A549 (cell line): ENCODE measurements around the gene ONECUT3. TPM values are rescaled to one million over a fixed set of nuclear protein-coding genes. Genes with fewer than 3 reads are reported as not detected.
A peak's percentile ranks its signal among the peaks of the same experiment; 100 is the strongest.

Experiments used
- ATAC-seq, 2 experiments: fragments of 200-7000 bp in 1 of 2; fragments of >200 bp in 1 of 2; cut with Nextera tagmentation in 1 of 2; cut with Tn5 transposase in 1 of 2; 3 replicates each; pipeline versions ENCODE4 v1.8.0 to v1.9.1; 2018 to 2020; ENCODE audit warnings: mild to moderate bottlenecking in 1 of 2, moderate library complexity in 1 of 2
- CTCF ChIA-PET: fragments of 300-600 bp; sonication (Branson Sonifier 250); formaldehyde crosslinking; extraction: SDS; loops from one replicate; lab custom pipeline; 2021; ENCODE audit warnings: antibody characterized with exemption, inconsistent platforms; lab: Yijun Ruan, JAX
- POLR2A ChIA-PET: fragments of 350-600 bp; formaldehyde crosslinking; extraction: SDS; loops from one replicate; lab custom pipeline; 2021; ENCODE audit warnings: antibody characterized with exemption, inconsistent platforms; lab: Yijun Ruan, JAX
- DNase-seq, 2 experiments: peaks; one replicate each; pipeline versions ENCODE4 v3.0.0 to v3.0.0-alpha.2; 2011 to 2016; ENCODE audit warnings: low read depth in 1 of 2, low spot score in 1 of 2
- FAIRE-seq: peaks from 2 replicates; lab custom pipeline; 2011; peaks lifted over from hg19 to GRCh38; lab: Jason Lieb, UNC
- H3K27ac ChIP-seq, 2 experiments: fragments of >200 bp; sonication (Bioruptor Twin); formaldehyde crosslinking; 3 replicates each; pipeline ENCODE4 v1.5.1; 2016 to 2017
- H3K4me1 ChIP-seq: fragments of >200 bp; sonication (Bioruptor Twin); formaldehyde crosslinking; 3 replicates; pipeline ENCODE4 v1.6.1; 2016
- H3K4me2 ChIP-seq: fragments of >200 bp; sonication (Bioruptor Twin); formaldehyde crosslinking; 3 replicates; pipeline ENCODE4 v1.6.1; 2016
- H3K4me3 ChIP-seq: fragments of >200 bp; sonication (Bioruptor Twin); formaldehyde crosslinking; 3 replicates; pipeline ENCODE4 v1.5.1; 2016
- H3K9me3 ChIP-seq: fragments of >200 bp; sonication (Bioruptor Twin); formaldehyde crosslinking; 3 replicates; pipeline ENCODE4 v1.6.1; 2016
- BCL3 ChIP-seq: fragments of >200 bp; sonication (Bioruptor Twin); formaldehyde crosslinking; IDR thresholded peaks from 3 replicates; pipeline ENCODE4 v1.6.1; 2016
- BHLHE40 ChIP-seq: IDR thresholded peaks from 2 replicates; pipeline ENCODE4 v1.6.1; 2012; ENCODE audit warnings: low read depth, low read length, inconsistent platforms
- CBX2 ChIP-seq: fragments of 200-600 bp; sonication (generic); IDR thresholded peaks from 2 replicates; pipeline ENCODE4 v1.6.1; 2016; ENCODE audit warnings: low read depth, mild to moderate bottlenecking, borderline replicate concordance
- CBX8 ChIP-seq: fragments of 200-600 bp; sonication (generic); IDR thresholded peaks from 2 replicates; pipeline ENCODE4 v1.6.1; 2016
- CHD4 ChIP-seq: fragments of 200-600 bp; sonication (generic); IDR thresholded peaks from 2 replicates; pipeline ENCODE4 v1.6.1; 2016; ENCODE audit warnings: antibody characterized with exemption, mild to moderate bottlenecking, borderline replicate concordance
- CTCF ChIP-seq: fragments of >200 bp; sonication (Bioruptor Twin); formaldehyde crosslinking; IDR thresholded peaks from 3 replicates; pipeline ENCODE4 v1.5.1; 2016
- EHF ChIP-seq: fragments of 250-450 bp; sonication (Bioruptor Pico); IDR thresholded peaks from 2 replicates; pipeline ENCODE4 v1.5.0; 2020; ENCODE audit warnings: mild to moderate bottlenecking
- FOSB ChIP-seq: fragments of 250-450 bp; sonication (Bioruptor Pico); IDR thresholded peaks from 2 replicates; pipeline ENCODE4 v1.5.0; 2020; ENCODE audit warnings: mild to moderate bottlenecking, moderate library complexity
- FOXS1 ChIP-seq: fragments of 250-450 bp; sonication (Bioruptor Pico); IDR thresholded peaks from 2 replicates; pipeline ENCODE4 v1.5.0; 2020; ENCODE audit warnings: mild to moderate bottlenecking, moderate library complexity
- HOXA7 ChIP-seq: fragments of 250-450 bp; sonication (Bioruptor Pico); IDR thresholded peaks from 2 replicates; pipeline ENCODE4 v1.5.0; 2020; ENCODE audit warnings: mild to moderate bottlenecking, moderate library complexity
- HOXB5 ChIP-seq: fragments of 250-450 bp; sonication (Bioruptor Pico); IDR thresholded peaks from 2 replicates; pipeline ENCODE4 v1.5.0; 2020; ENCODE audit warnings: mild to moderate bottlenecking, moderate library complexity
- JUNB ChIP-seq: fragments of >200 bp; sonication (Bioruptor Twin); formaldehyde crosslinking; IDR thresholded peaks from 2 replicates; pipeline ENCODE4 v1.6.1; 2016
- NPAS2 ChIP-seq: fragments of 250-450 bp; sonication (Bioruptor Pico); IDR thresholded peaks from 2 replicates; pipeline ENCODE4 v1.8.0; 2022; ENCODE audit warnings: mild to moderate bottlenecking, moderate library complexity, borderline replicate concordance
- POLR2A ChIP-seq: IDR thresholded peaks from 2 replicates; pipeline ENCODE4 v1.6.1; 2012; ENCODE audit warnings: mild to moderate bottlenecking, low read length
- RAD21 ChIP-seq, 2 experiments: fragments of >200 bp in 1 of 2; sonication (Bioruptor Twin) in 1 of 2; formaldehyde crosslinking in 1 of 2; IDR thresholded peaks in 1 of 2; conservative IDR thresholded peaks in 1 of 2; 2 replicates in 1 of 2; 3 replicates in 1 of 2; pipeline ENCODE4 v1.6.1; 2012 to 2018; ENCODE audit warnings: inconsistent platforms in 1 of 2
- SMC3 ChIP-seq: fragments of >200 bp; sonication (Bioruptor Twin); formaldehyde crosslinking; IDR thresholded peaks from 3 replicates; pipeline ENCODE4 v1.6.1; 2018; ENCODE audit warnings: inconsistent platforms
- TFCP2L1 ChIP-seq: fragments of 250-450 bp; sonication (Bioruptor Pico); IDR thresholded peaks from 2 replicates; pipeline ENCODE4 v1.5.0; 2021; ENCODE audit warnings: mild to moderate bottlenecking
- TP53 ChIP-seq: fragments of 250-450 bp; sonication (Bioruptor Pico); IDR thresholded peaks from 2 replicates; pipeline ENCODE4 v1.5.0; 2021; ENCODE audit warnings: mild to moderate bottlenecking, moderate library complexity
- ZFP36 ChIP-seq: fragments of 450-650 bp; IDR thresholded peaks from 2 replicates; pipeline ENCODE4 v1.6.1; 2014; ENCODE audit warnings: borderline replicate concordance; ENCODE audit not compliant: partially characterized antibody
- WGBS: methylation state at CpG from one replicate; pipeline ENCODE4 v1.1.6; 2017; ENCODE audit errors: missing lambda C conversion rate; 5-methylcytosine and 5-hydroxymethylcytosine counted together
- polyA plus RNA-seq, 4 experiments: library from polyadenylated mRNA; depleted of rRNA in 3 of 4; stranded (reverse); fragments of >200 nt; fragmentation: RNase III in 1 of 4; extraction: RNeasy Plus Mini Kit Qiagen cat#74134 plus additional on column Dnase treatment in 1 of 4; gene quantifications; 2 replicates in 3 of 4; 3 replicates in 1 of 4; pipeline ENCODE4 v1.2.3, GENCODE V29; 2011 to 2017
- TF ChIP-seq, protein P1 (sequence below): fragments of 200-600 bp; sonication (generic); IDR thresholded peaks from 2 replicates; pipeline ENCODE4 v1.6.1; 2016; ENCODE audit warnings: antibody characterized with exemption, mild to moderate bottlenecking, moderate library complexity
- TF ChIP-seq, protein P2 (sequence below): fragments of 250-450 bp; sonication (Bioruptor Pico); IDR thresholded peaks from 2 replicates; pipeline ENCODE4 v1.5.0; 2021; ENCODE audit warnings: mild to moderate bottlenecking, moderate library complexity, borderline replicate concordance

Gene ONECUT3
- polyA plus RNA-seq, 2 of the 4 experiments (the other 2 are of a cell fraction) = 0.01 TPM; not detected in 1

- H3K4me1 ChIP-seq = no peaks in the 10 kb centered on the region
- TF ChIP-seq RAD21 (conservative IDR thresholded peaks at IDR 0.05 in 1 of 2, IDR thresholded peaks at IDR 0.05 in 1 of 2) (peak in 1 of 2 experiments; percentile 27; a peak in 1 of 5 replicates), SMC3 (0 out of 3 replicates have a peak, but pooled peaks have one; percentile 8), NPAS2 (no peak), FOSB (CRISPR knock-in tag) (no peak), CHD4 (no peak), CBX2 (no peak), TFCP2L1 (CRISPR knock-in tag) (no peak), CTCF (peak; percentile 15; the same call in 1 of the 3 replicates), FOXS1 (no peak), CBX8 (no peak)
- TF ChIP-seq, protein P1, sequence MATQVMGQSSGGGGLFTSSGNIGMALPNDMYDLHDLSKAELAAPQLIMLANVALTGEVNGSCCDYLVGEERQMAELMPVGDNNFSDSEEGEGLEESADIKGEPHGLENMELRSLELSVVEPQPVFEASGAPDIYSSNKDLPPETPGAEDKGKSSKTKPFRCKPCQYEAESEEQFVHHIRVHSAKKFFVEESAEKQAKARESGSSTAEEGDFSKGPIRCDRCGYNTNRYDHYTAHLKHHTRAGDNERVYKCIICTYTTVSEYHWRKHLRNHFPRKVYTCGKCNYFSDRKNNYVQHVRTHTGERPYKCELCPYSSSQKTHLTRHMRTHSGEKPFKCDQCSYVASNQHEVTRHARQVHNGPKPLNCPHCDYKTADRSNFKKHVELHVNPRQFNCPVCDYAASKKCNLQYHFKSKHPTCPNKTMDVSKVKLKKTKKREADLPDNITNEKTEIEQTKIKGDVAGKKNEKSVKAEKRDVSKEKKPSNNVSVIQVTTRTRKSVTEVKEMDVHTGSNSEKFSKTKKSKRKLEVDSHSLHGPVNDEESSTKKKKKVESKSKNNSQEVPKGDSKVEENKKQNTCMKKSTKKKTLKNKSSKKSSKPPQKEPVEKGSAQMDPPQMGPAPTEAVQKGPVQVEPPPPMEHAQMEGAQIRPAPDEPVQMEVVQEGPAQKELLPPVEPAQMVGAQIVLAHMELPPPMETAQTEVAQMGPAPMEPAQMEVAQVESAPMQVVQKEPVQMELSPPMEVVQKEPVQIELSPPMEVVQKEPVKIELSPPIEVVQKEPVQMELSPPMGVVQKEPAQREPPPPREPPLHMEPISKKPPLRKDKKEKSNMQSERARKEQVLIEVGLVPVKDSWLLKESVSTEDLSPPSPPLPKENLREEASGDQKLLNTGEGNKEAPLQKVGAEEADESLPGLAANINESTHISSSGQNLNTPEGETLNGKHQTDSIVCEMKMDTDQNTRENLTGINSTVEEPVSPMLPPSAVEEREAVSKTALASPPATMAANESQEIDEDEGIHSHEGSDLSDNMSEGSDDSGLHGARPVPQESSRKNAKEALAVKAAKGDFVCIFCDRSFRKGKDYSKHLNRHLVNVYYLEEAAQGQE = no peak
- H3K9me3 ChIP-seq = peaks cover 21% of the 10 kb centered on the region
- FAIRE-seq = no peak
- no peak overlapping the region; a peak in 1 of 6 replicates for H3K27ac ChIP-seq
- 57% methylated on average over 19 of the region's 59 CpGs for WGBS
- no peak overlapping the region for H3K4me2 ChIP-seq
- DNase-seq = no peak
- no peak overlapping the region for H3K4me3 ChIP-seq
- peak; percentile 55 to 84; a peak in 3 of 6 replicates for ATAC-seq
- POLR2A ChIA-PET = no interaction called here
- CTCF ChIA-PET = interaction anchor here (1.0 to 3.0 kb wide), 4 partner anchors 18 to 103 kb away, joined by 3 to 12 read pairs (median 5); no protein-coding TSS in a partner anchor
Observed at GRCh38 chr19:1774989-1775772, 21.9 kb downstream of the ONECUT3 start.

DNA sequence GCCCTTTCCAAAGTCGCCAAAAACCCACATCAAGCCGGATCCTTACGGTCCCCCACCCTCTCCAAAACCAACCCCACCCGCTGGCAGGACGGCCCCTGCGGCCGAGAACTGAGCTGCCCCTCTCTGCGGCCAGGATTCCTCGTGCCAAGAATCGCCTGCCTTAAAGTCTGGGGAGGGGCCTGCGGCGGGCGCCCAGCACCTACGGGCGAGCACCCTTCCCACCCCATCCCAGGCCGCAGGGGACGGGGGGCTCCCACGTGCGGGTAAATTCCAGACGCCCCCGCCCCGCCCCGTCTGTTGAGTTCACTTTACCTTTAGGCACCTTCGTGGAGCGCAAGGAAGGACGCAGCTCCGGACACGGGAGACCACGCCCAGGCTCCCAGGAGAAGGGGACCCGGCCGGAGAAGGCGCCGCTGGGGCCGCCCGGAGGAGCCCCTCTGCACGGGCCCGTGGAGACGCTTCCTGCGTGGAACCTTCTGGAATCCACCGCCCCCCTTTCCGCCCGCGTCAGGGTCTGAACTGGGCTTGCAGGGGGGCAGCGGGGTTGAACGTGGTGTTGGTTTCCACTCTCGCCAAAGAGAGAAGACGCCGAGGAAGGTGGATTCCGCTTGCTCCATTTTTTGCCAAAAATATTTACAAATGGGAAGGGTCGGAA, 22.8 kb downstream of the ONECUT3 start:
- CTCF ChIA-PET = interaction anchor here (1.4 to 3.0 kb wide), 4 partner anchors 12 to 104 kb away, joined by 3 to 12 read pairs (median 4); no protein-coding TSS in a partner anchor
- no peak for DNase-seq
- POLR2A ChIA-PET = no interaction called here
- no peak for FAIRE-seq
- Histone ChIP-seq H3K4me2 (no peak overlapping the region), H3K9me3 (peaks cover 12% of the 10 kb centered on the region), H3K4me3 (no peak overlapping the region), H3K27ac (no peak overlapping the region), H3K4me1 (no peaks in the 10 kb centered on the region)
- WGBS = 37% methylated on average over 15 of the region's 50 CpGs
- no peak for ATAC-seq
- TF ChIP-seq ZFP36 (no peak), BHLHE40 (no peak), TP53 (CRISPR knock-in tag) (no peak), NPAS2 (no peak), TFCP2L1 (CRISPR knock-in tag) (no peak), POLR2A (no peak), RAD21 (conservative IDR thresholded peaks at IDR 0.05 in 1 of 2, IDR thresholded peaks at IDR 0.05 in 1 of 2) (no peak), CHD4 (no peak), EHF (CRISPR knock-in tag) (no peak), BCL3 (no peak), HOXB5 (no peak), JUNB (no peak), HOXA7 (CRISPR knock-in tag) (no peak)
- TF ChIP-seq, protein P1 = no peak
- TF ChIP-seq, protein P2, sequence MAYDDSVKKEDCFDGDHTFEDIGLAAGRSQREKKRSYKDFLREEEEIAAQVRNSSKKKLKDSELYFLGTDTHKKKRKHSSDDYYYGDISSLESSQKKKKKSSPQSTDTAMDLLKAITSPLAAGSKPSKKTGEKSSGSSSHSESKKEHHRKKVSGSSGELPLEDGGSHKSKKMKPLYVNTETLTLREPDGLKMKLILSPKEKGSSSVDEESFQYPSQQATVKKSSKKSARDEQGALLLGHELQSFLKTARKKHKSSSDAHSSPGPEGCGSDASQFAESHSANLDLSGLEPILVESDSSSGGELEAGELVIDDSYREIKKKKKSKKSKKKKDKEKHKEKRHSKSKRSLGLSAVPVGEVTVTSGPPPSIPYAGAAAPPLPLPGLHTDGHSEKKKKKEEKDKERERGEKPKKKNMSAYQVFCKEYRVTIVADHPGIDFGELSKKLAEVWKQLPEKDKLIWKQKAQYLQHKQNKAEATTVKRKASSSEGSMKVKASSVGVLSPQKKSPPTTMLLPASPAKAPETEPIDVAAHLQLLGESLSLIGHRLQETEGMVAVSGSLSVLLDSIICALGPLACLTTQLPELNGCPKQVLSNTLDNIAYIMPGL = no peak
